K562 (cell line): ENCODE results near the gene DNMT1. TPM values are rescaled to one million over a fixed set of nuclear protein-coding genes. Genes with fewer than 3 reads are reported as not detected.

Source experiments
- CTBP1 ChIP-seq: fragments of 450-650 bp; IDR thresholded peaks from 2 replicates; pipeline ENCODE4 v1.6.1; 2016; ENCODE audit warnings: borderline replicate concordance
- ESRRA ChIP-seq: fragments of 450-650 bp; IDR thresholded peaks from 2 replicates; pipeline ENCODE4 v1.6.1; 2014; ENCODE audit warnings: low read depth, mild to moderate bottlenecking, moderate library complexity, borderline replicate concordance
- HDAC3 ChIP-seq: fragments of 450-650 bp; IDR thresholded peaks from 2 replicates; pipeline ENCODE4 v1.6.1; 2018; ENCODE audit warnings: borderline replicate concordance, mild to moderate bottlenecking, moderate library complexity; ENCODE audit not compliant: partially characterized antibody
- NR4A1 ChIP-seq, 2 experiments: fragments of 250-450 bp in 1 of 2; fragments of 450-650 bp in 1 of 2; sonication (Bioruptor Pico) in 1 of 2; IDR thresholded peaks; 2 replicates each; pipeline versions ENCODE4 v1.4.0 to v1.6.1; 2016 to 2020; ENCODE audit warnings: mild to moderate bottlenecking in 2 of 2, missing compliant biosample characterization in 1 of 2, missing genetic modification characterization in 1 of 2, moderate library complexity in 1 of 2
- RHOXF2B ChIP-seq: fragments of 250-450 bp; sonication (Bioruptor Pico); conservative IDR thresholded peaks from 2 replicates; pipeline ENCODE4 v1.5.1; 2021
- SP1 ChIP-seq: sonication (generic); formaldehyde crosslinking; IDR thresholded peaks from 2 replicates; pipeline ENCODE4 v1.8.1; 2022; ENCODE audit warnings: mild to moderate bottlenecking, missing genetic modification reagents
- SRSF7 ChIP-seq: fragments of 200-400 bp; formaldehyde crosslinking; optimal IDR thresholded peaks from 2 replicates; pipeline ENCODE3; 2017; ENCODE audit warnings: mild to moderate bottlenecking, low read depth, low read length
- TAF15 ChIP-seq: fragments of 200-400 bp; formaldehyde crosslinking; IDR thresholded peaks from 2 replicates; pipeline ENCODE4 v1.6.1; 2017; ENCODE audit warnings: mild to moderate bottlenecking, low read depth, low read length, moderate library complexity
- TAL1 ChIP-seq: fragments of 450-650 bp; IDR thresholded peaks from 2 replicates; pipeline ENCODE4 v1.6.1; 2016; ENCODE audit warnings: mild to moderate bottlenecking
- ZFP36 ChIP-seq: fragments of 150-350 bp; IDR thresholded peaks from 2 replicates; pipeline ENCODE4 v1.6.1; 2018; ENCODE audit warnings: low read length, low read depth; ENCODE audit not compliant: partially characterized antibody
- polyA plus RNA-seq, 8 experiments: library from polyadenylated mRNA; depleted of rRNA in 4 of 8; stranded (reverse) in 5 of 8; unstranded in 3 of 8; fragments of >200 nt; fragmentation: Nextera tagmentation in 2 of 8; fragmentation: Illumina TruSeq in 1 of 8; extraction: Ambion mirVana in 2 of 8; extraction: Trizol in 1 of 8; gene quantifications; 2 replicates each; pipeline versions ENCODE4 v1.2.1 to v1.2.3, GENCODE V29; 2011 to 2014; ENCODE audit warnings: inconsistent platforms in 1 of 8, missing spikeins in 1 of 8
- total RNA-seq, 7 experiments: library from RNA; depleted of rRNA in 6 of 7; stranded (reverse); fragments of >200 nt in 6 of 7; fragmentation: Illumina TruSeq in 2 of 7; extraction: Trizol in 2 of 7; gene quantifications; 2 replicates each; pipeline versions ENCODE4 v1.2.1 to v1.2.3, GENCODE V29; 2011 to 2021; ENCODE audit warnings: low replicate concordance in 1 of 7
- TF ChIP-seq, protein P1 (sequence below): fragments of 200-800 bp; sonication (Bioruptor generic); IDR thresholded peaks from 2 replicates; pipeline ENCODE4 v1.6.1; 2017; ENCODE audit warnings: missing genetic modification characterization, missing compliant biosample characterization
- TF ChIP-seq, protein P2 (sequence below): fragments of 450-650 bp; IDR thresholded peaks from 2 replicates; pipeline ENCODE4 v1.6.1; 2016

The DNMT1 gene
- total and polyA plus RNA-seq, 9 of the 15 experiments (the other 6 are each of a cell fraction or from before 2014, with no cell fraction given) = 80.1 to 271 (median 121) TPM

DNA sequence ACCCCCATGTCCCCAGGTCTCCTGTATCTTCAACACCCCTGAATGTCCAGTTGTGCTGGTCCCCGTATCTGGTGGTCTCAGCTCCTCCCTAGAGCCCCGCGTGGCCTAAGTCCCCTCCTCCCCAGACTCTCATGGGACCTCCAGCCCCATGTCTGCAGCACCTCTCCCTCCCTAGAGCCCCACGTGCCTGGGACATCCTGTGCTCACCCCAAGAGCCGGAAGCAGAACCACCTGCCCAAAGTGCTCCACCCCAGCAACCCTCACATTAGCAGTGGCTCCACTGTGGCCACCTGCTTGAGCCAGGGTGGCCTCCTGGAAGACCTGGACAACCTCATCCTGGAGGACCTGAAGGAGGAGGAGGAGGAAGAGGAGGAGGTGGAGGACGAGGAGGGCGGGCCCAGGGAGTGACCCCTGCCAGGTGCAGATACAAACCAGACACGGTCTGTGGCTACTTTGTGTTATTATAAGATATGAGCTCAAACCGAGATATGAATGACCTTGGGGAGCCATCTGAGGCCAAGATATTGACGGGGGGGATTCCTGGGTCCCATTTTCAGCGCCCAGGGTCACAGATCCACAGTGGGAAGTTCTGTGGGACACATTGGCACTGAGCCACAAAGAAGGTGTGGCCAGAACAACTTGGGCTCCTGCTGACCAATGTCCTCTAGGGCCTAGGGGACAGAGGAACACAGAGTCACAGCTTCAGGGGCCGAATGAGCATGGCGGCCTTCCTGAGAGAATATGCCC is 102.7 kb downstream of the DNMT1 start (continued):
- TF ChIP-seq NR4A1 (CRISPR knock-in tag; IDR thresholded peaks at IDR 0.05) = no peak
- no peak for TF ChIP-seq NR4A1 (tag; IDR thresholded peaks at IDR 0.05)
- TF ChIP-seq HDAC3 = no peak
- TF ChIP-seq SP1 (CRISPR knock-in tag) = no peak
- peak; percentile 40; the same call in 1 of the 2 replicates for TF ChIP-seq CTBP1
- no peak for TF ChIP-seq RHOXF2B (CRISPR knock-in tag)
- TF ChIP-seq ESRRA = peak; percentile 95
- TF ChIP-seq SRSF7 = no peak
- peak; percentile 72 for TF ChIP-seq TAL1
- TF ChIP-seq TAF15 = no peak
- TF ChIP-seq, protein P1, sequence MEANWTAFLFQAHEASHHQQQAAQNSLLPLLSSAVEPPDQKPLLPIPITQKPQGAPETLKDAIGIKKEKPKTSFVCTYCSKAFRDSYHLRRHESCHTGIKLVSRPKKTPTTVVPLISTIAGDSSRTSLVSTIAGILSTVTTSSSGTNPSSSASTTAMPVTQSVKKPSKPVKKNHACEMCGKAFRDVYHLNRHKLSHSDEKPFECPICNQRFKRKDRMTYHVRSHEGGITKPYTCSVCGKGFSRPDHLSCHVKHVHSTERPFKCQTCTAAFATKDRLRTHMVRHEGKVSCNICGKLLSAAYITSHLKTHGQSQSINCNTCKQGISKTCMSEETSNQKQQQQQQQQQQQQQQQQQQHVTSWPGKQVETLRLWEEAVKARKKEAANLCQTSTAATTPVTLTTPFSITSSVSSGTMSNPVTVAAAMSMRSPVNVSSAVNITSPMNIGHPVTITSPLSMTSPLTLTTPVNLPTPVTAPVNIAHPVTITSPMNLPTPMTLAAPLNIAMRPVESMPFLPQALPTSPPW (CRISPR knock-in tag) = peak; percentile 39; the same call in 1 of the 2 replicates
- TF ChIP-seq, protein P2, sequence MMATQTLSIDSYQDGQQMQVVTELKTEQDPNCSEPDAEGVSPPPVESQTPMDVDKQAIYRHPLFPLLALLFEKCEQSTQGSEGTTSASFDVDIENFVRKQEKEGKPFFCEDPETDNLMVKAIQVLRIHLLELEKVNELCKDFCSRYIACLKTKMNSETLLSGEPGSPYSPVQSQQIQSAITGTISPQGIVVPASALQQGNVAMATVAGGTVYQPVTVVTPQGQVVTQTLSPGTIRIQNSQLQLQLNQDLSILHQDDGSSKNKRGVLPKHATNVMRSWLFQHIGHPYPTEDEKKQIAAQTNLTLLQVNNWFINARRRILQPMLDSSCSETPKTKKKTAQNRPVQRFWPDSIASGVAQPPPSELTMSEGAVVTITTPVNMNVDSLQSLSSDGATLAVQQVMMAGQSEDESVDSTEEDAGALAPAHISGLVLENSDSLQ = peak; percentile 30; the same call in 1 of the 2 replicates
- peak; percentile 60 for TF ChIP-seq ZFP36
